Activated naive CD4-positive, alpha-beta T cell treated with anti-CD3 and anti-CD28 coated beads, Interleukin-2, amount 10 ng/mL, durations not matched to agents 7 days and 5 days (primary cell): ENCODE data around the gene NAE1.
"Not testable (repeated sequence)": the region's sequence is repeated elsewhere in the genome, so short reads cannot be mapped to it uniquely, and the experiment has no call there.

Experiments used
- CTCF ChIA-PET: fragments of 350-600 bp; sonication (Branson Sonifier 250); formaldehyde crosslinking; loops from one replicate; lab custom pipeline; 2021; ENCODE audit warnings: antibody characterized with exemption; lab: Charles Lee
- DNase-seq: peaks from one replicate; pipeline ENCODE4 v3.0.0-alpha.2; 2020
- H3K27ac Mint-ChIP-seq: one replicate; pipeline ENCODE4 v1.8.0; 2021; ENCODE audit warnings: mild to moderate bottlenecking, moderate library complexity, mixed read lengths
- H3K27me3 Mint-ChIP-seq: one replicate; pipeline ENCODE4 v1.8.0; 2021; ENCODE audit warnings: mild to moderate bottlenecking, mixed read lengths
- H3K36me3 Mint-ChIP-seq: one replicate; pipeline ENCODE4 v1.8.0; 2021; ENCODE audit warnings: mixed read lengths
- H3K4me1 Mint-ChIP-seq: one replicate; pipeline ENCODE4 v1.8.0; 2021; ENCODE audit warnings: mixed read lengths
- H3K4me3 Mint-ChIP-seq: one replicate; pipeline ENCODE4 v1.8.0; 2021; ENCODE audit warnings: mild to moderate bottlenecking, moderate library complexity, mixed read lengths
- H3K9me3 Mint-ChIP-seq: one replicate; pipeline ENCODE4 v1.8.0; 2021; ENCODE audit warnings: mixed read lengths

Gene NAE1

DNA sequence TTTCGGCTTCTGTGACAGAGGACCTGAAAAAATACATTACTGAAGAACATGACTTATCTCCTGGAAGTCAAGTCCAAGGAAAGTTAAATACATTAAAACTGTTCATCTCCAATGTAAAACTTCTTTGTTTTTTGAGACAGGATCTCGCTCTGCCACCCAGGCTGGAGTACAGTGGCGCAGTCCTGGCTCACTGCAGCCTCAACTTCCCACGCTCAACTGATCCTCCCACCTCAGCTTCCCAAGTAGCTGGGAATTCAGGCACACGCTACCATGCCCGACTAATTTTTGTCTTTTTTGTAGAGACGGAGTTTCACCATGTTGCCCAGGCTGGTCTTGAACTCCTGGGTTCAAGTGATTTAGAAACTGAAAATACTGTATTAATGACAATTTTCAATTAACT lies 19.7 kb downstream of the NAE1 start:
- CTCF ChIA-PET = interaction anchor here (1.8 kb wide), 1 partner anchor 20 kb away, joined by 9 read pairs; the partner anchor contains the start of gene NAE1
- peaks cover 46% of the 10 kb centered on the region for H3K36me3 Mint-ChIP-seq
- no peak for DNase-seq
- H3K9me3 Mint-ChIP-seq = no peaks in the 10 kb centered on the region
- no peaks in the 10 kb centered on the region for H3K4me1 Mint-ChIP-seq
- H3K27me3 Mint-ChIP-seq = no peaks in the 10 kb centered on the region
- no peak overlapping the region for H3K27ac Mint-ChIP-seq
- no peak overlapping the region for H3K4me3 Mint-ChIP-seq

DNA sequence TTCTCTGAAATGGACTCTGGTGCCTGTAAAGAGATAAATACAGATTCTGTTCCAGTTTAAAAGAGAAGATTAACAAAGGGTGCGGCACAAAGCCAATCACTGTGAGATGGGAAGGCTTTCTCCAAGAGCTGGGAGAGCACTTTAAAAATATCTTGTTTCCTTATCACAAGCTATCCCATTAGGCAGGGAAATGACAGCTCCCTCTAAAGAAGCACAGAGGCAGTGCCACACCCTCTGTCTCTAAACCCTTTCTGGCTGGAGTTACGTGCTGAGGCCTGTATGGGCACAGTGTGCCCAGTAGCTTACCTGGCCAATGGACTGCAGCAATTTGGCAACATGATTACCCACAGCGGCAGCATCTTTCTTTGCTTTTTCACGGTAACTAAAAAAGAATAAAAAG lies 20.4 kb downstream of the NAE1 start:
- H3K4me3 Mint-ChIP-seq = no peak overlapping the region
- DNase-seq = no peak

DNA sequence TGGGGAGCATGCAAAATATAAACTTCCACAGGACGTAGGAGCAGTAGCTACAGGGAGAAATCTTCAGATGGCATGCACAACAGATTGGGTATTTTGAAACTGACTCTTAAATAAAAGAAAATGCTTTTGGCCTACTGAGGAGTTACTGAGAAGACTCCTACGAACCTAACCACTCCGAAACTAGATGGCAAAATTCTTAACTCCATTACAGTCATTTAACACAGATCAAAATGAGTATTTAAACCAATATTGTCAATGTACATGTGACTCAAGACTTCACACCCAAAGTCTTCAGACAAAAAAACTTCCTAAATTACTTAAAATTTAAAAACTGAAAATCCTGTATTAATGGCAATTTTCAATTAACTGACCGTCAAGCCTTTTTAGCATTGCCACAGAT lies 21.0 kb downstream of the NAE1 start:
- Mint-ChIP-seq H3K27me3 (no peaks in the 10 kb centered on the region), H3K36me3 (peaks cover 45% of the 10 kb centered on the region), H3K4me1 (no peaks in the 10 kb centered on the region), H3K27ac (no peak overlapping the region), H3K4me3 (no peak overlapping the region), H3K9me3 (no peaks in the 10 kb centered on the region)
- no peak for DNase-seq
- CTCF ChIA-PET = interaction anchor here (1.8 kb wide), 1 partner anchor 21 kb away, joined by 9 read pairs; the partner anchor contains the start of gene NAE1

More for the DNA sequence above, 20.4 kb downstream of the NAE1 start:
- H3K27ac Mint-ChIP-seq = no peak overlapping the region
- H3K36me3 Mint-ChIP-seq = peaks cover 47% of the 10 kb centered on the region
- CTCF ChIA-PET = interaction anchor here (1.8 kb wide), 1 partner anchor 20 kb away, joined by 9 read pairs; the partner anchor contains the start of gene NAE1
- no peaks in the 10 kb centered on the region for H3K4me1 Mint-ChIP-seq
- no peaks in the 10 kb centered on the region for H3K27me3 Mint-ChIP-seq
- H3K9me3 Mint-ChIP-seq = no peaks in the 10 kb centered on the region

DNA sequence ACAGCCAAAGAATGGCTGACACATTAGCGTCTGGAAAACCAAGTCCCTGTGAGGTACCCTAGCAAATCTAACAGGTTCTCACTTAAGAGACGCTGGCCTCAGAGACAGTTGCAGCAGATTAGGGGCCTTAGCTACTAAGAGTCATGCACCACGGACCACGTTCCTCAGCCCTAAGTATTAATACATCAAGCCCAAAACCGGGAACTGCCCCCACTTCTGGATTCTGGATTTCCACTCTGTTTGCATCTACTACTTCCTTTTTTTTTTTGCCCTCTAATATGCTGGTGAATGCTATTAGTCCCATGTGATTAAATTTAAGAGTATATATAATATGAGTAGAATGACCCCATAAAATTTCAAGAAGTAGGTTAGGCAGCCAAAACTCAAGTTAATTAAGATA lies 28.6 kb downstream of the NAE1 start:
- H3K9me3 Mint-ChIP-seq = no peaks in the 10 kb centered on the region
- H3K27me3 Mint-ChIP-seq = no peaks in the 10 kb centered on the region
- H3K4me3 Mint-ChIP-seq = no peak overlapping the region
- no peaks in the 10 kb centered on the region for H3K4me1 Mint-ChIP-seq
- peaks cover 25% of the 10 kb centered on the region for H3K36me3 Mint-ChIP-seq
- no peak overlapping the region for H3K27ac Mint-ChIP-seq
- CTCF ChIA-PET = no interaction called here
- DNase-seq = no peak

DNA sequence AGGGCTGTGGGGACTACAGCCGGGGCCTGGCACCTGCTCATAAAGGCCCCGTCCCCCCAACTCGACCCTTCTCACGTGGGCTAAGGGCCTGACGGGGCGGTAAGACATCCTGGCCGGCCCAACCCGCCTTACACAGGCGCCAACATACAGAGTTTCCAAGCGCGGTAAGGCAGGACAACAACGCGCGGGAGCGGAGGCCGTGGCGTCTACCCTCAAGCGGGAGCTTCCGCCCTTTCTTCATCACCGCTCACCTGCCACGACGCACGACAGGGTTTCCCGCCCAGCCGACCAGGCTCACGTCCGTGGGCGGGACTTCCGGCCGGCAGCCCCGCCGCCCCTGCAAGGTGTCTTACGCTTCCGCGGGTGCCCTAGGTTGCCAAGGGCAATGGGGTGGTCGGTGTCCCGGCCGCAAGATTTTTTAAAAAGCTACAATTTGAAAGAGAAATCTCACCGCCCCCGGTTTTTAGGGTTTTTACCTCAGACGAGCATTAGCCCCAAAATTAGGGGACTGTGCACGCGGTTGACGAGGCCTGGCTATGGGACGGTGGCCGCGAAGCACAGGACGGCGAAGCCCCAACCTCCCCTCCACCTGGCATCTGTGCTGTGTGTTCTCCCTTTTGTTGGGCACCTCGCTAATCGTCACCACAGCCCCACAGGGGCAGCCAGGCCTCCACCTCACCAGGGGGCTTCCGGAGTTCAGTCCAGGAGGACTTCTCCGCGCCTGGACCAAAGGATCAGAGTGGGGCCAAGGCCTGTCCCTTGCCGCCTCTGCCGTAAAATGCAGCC lies 29.3 kb downstream of the NAE1 start, which contains the start of gene TERB1:
TERB1 (minus strand) TSS at position 265 of the 786 bp plus-strand sequence. CDS start 4,786 bp downstream, outside the sequence.
- H3K4me1 Mint-ChIP-seq = no peaks in the 10 kb centered on the region
- no peak for DNase-seq
- peaks cover 20% of the 10 kb centered on the region for H3K36me3 Mint-ChIP-seq
- no peaks in the 10 kb centered on the region for H3K9me3 Mint-ChIP-seq
- no peak within 1 kb of the TSS for H3K4me3 Mint-ChIP-seq
- CTCF ChIA-PET = no interaction called here
- H3K27me3 Mint-ChIP-seq = no peaks in the 10 kb centered on the region
- H3K27ac Mint-ChIP-seq = no peak within 1 kb of the TSS

DNA sequence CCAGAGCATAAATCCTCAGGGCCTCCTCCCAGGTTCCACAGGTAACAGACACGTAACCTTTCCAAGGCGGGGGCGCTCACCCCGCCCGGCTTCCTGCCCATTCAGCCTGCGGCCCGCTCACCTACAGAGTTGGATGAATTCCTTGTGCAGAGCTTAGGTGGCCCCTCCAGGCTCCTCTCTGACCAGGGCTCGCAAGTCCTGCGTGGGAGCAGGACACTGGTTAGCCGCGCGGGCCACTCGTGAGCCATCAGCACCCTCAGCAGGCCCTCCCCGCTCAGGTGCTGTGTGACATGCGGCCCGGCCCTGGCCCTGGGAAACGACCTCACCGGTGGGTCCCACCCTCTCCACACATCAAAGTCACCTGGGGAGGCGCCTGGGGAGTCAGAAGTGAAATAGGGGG lies 29.9 kb downstream of the NAE1 start:
- Mint-ChIP-seq H3K36me3 (peaks cover 20% of the 10 kb centered on the region), H3K4me1 (no peaks in the 10 kb centered on the region), H3K4me3 (no peak overlapping the region), H3K27ac (no peak overlapping the region), H3K27me3 (no peaks in the 10 kb centered on the region), H3K9me3 (no peaks in the 10 kb centered on the region)
- DNase-seq = no peak
- CTCF ChIA-PET = no interaction called here

DNA sequence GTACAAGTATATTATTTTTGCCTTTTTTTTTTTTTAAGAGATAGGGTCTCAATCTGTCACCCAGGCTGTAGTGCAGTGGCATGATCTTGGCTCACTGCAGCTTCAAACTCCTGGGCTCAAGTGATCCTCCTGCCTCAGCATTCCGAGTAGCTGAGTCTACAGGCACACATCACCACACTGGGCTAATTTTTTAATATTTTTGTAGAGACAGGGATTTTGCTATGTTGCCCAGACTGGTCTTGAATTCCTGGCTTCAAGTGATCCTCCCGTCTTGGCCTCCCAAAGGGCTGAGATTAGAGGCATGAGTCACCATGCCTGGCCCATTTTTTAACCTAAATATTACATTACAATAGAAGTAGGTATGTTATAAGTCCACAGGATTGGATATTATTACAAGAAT lies 32.6 kb downstream of the NAE1 start:
- DNase-seq = no peak
- peaks cover 2% of the 10 kb centered on the region for H3K36me3 Mint-ChIP-seq
- H3K4me1 Mint-ChIP-seq = no peaks in the 10 kb centered on the region
- H3K9me3 Mint-ChIP-seq = no peaks in the 10 kb centered on the region
- H3K4me3 Mint-ChIP-seq = no peak overlapping the region
- no peaks in the 10 kb centered on the region for H3K27me3 Mint-ChIP-seq
- CTCF ChIA-PET = no interaction called here
- H3K27ac Mint-ChIP-seq = no peak overlapping the region

DNA sequence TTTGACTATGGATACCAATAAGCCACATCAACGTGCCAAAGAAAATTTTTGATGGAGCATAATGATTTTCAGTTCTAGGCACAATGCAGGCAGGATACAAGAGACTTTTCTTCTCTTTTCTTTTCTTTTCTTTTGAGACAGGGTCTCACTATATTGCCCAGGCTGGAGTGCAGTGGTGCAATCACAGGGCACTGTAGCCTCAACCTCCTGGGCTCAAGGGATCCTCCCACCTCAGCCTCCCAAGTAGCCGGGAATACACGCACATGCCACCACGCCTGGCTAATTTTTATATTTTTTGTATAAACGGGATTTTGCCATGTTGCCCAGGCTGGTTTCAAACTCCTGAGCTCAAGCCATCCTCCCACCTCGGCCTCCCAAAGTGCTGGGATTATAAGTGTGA lies 36.8 kb downstream of the NAE1 start:
- H3K9me3 Mint-ChIP-seq, H3K27ac Mint-ChIP-seq, DNase-seq, H3K4me1 Mint-ChIP-seq, H3K36me3 Mint-ChIP-seq, CTCF ChIA-PET, H3K4me3 Mint-ChIP-seq, H3K27me3 Mint-ChIP-seq: not testable (repeated sequence)

DNA sequence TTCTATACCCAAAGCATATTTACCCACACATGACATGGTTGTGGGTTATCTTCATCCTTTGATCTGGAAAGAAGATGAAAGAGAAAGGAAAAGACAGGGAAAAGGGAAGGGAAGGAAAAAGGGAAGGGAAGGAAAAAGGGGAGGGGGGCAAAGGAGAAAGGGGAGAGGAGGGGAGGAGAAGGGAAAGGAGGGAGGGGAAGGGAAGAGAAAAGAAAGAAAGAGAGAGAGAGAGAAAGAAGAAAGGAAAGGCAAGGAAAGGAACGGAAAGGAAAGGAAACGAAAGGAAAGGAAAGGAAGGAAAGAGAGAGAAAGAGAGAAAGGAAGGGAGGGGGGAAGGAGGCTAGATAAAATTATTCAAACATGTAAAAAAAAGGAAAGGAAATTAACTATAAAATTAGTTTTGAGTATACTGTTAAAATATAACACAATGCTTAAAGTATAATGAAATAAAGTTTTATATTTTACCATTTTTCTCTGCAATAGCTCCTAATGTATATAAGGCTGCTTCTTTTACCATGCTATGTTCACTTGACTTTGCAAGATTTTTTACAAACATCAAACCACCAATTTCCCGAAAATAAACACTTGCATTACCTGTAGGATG lies 40.5 kb downstream of the NAE1 start:
- Mint-ChIP-seq H3K27me3 (peaks cover 10% of the 10 kb centered on the region), H3K4me3 (no peak overlapping the region), H3K4me1 (no peaks in the 10 kb centered on the region), H3K36me3 (no peaks in the 10 kb centered on the region), H3K27ac (no peak overlapping the region), H3K9me3 (no peaks in the 10 kb centered on the region)
- CTCF ChIA-PET = no interaction called here
- DNase-seq = no peak

DNA sequence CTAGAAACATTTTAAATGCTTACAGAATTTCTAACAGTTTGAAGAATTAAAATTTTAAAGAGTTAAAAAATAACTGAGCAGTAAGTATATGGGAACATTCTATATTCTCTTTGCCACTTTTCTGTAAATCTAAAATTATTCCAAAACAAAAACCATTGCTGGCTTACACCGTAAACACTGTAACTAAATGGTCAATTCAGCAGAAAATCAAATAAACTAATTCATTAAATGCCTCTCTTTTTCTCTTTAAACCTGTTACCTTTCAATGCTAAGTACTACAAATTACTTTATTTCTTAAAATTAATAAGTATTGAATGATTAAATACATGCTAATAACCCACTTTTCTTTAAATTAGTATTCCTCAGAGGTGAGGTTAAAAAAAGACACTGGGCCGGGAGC lies 43.3 kb downstream of the NAE1 start:
- Mint-ChIP-seq H3K27me3 (peaks cover 10% of the 10 kb centered on the region), H3K36me3 (no peaks in the 10 kb centered on the region), H3K27ac (no peak overlapping the region), H3K4me1 (no peaks in the 10 kb centered on the region), H3K4me3 (no peak overlapping the region), H3K9me3 (no peaks in the 10 kb centered on the region)
- CTCF ChIA-PET = no interaction called here
- no peak for DNase-seq

DNA sequence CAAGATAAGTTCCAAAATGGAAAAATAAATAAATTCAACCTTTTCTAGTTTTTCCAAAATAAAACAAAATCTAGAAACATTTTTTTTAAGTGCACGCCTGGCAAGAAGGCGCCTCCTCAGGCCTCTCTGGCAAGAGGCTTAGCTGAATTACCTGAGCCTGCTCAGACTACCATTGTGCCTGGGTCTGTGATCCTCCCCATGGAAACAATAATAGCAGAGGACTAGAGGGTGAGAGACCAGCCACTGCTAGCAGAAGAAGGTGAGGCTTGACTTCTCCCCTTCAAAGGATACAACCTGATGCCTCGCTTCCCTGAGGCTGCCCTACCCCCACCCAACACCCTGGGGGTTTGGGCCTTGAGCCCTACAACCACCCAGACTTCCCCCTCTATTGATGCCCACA lies 44.2 kb downstream of the NAE1 start:
- Mint-ChIP-seq H3K4me3 (no peak overlapping the region), H3K4me1 (no peaks in the 10 kb centered on the region), H3K27ac (no peak overlapping the region), H3K27me3 (peaks cover 9% of the 10 kb centered on the region), H3K36me3 (no peaks in the 10 kb centered on the region), H3K9me3 (no peaks in the 10 kb centered on the region)
- CTCF ChIA-PET = no interaction called here
- DNase-seq = no peak

DNA sequence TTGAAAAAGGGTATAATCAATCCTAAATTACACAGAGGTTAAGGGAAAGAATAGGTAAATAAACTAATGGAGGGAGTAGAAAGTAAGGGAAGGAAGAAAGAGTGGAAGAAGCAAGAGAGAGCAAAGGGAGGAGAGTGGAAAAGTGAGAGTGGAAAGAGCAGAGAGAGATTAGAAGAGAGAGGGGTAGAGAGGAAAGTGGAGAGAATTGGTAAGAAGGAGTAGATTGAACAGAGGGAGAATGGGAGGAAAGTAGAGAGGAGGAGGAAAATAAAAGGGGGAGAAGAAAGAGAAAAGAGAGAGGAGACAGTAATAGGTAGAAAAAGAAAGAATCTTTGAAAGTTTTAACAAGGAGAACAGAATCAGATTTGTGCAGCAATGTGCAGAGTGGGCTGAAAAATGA lies 54.3 kb downstream of the NAE1 start:
- DNase-seq = no peak
- no peaks in the 10 kb centered on the region for H3K9me3 Mint-ChIP-seq
- CTCF ChIA-PET = interaction anchor here (1.0 to 1.2 kb wide), 2 partner anchors 25 to 36 kb away, joined by 3 to 5 read pairs; partner anchors contain the start of gene DYNC1LI2
- H3K4me3 Mint-ChIP-seq = no peak overlapping the region
- no peaks in the 10 kb centered on the region for H3K36me3 Mint-ChIP-seq
- H3K27ac Mint-ChIP-seq = no peak overlapping the region
- no peaks in the 10 kb centered on the region for H3K27me3 Mint-ChIP-seq
- H3K4me1 Mint-ChIP-seq = no peaks in the 10 kb centered on the region

DNA sequence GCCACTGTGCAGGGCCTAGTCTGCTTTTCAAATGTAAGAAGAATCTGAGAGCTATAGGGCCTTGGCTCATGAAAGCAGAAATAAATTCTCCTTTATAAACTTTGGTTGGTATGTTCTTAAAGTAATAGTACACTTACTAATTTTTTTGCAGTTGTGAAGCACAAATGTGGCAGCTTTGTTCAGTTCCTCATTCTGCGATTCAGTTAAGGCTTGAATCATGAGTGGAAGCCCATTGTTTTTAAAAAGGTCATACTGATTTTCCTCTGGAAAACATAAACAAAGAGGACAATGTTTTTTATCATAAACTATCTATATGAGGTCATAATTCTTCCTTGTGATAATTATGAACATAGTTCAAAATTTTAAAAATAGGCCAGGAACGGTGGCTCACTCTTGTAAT lies 55.8 kb downstream of the NAE1 start:
- Mint-ChIP-seq H3K4me3 (no peak overlapping the region), H3K4me1 (no peaks in the 10 kb centered on the region), H3K27me3 (no peaks in the 10 kb centered on the region), H3K9me3 (no peaks in the 10 kb centered on the region), H3K27ac (no peak overlapping the region), H3K36me3 (no peaks in the 10 kb centered on the region)
- DNase-seq = no peak
- CTCF ChIA-PET = no interaction called here

DNA sequence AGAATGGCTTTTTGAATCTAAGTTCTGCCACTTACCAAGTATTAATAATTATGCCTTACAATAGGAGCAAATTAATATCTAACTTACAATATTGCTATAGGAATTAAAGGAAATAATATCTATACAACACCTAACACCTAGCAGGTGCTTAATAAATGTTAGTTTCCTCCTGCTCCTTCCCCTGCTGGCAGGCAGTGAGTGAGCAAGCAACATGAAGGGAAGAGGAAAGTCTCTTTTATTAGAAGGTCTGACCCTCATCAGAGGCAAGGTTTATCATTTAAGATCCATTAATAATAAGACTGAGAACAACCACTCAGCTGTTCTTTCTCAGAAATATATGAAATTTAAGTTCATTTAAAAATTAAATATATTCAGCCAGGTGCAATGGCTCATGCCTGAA lies 72.7 kb downstream of the NAE1 start:
- Mint-ChIP-seq H3K27me3 (peaks cover 35% of the 10 kb centered on the region), H3K9me3 (no peaks in the 10 kb centered on the region), H3K36me3 (no peaks in the 10 kb centered on the region), H3K4me3 (no peak overlapping the region), H3K27ac (no peak overlapping the region), H3K4me1 (no peaks in the 10 kb centered on the region)
- CTCF ChIA-PET = no interaction called here
- no peak for DNase-seq

DNA sequence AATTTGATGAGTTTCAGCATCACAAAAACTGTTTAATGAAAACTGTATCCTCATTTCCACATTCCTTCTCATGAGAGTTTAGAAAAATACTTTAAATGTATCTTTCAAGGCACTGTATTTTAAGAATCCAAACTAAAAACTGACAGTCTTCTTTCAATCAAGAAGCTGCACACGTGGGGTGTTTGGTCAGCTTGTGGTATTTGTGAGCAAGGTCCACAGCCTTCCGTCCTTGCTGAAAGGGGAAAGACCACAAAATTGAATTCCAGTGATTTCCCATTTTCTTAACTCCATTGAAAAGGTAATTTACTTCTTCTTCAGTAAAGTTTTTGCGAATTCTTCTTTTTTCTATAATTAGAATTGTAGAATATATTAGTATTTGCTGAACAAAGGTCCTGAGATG lies 76.0 kb downstream of the NAE1 start:
- H3K36me3 Mint-ChIP-seq = peaks cover 6% of the 10 kb centered on the region
- H3K27ac Mint-ChIP-seq = no peak overlapping the region
- H3K27me3 Mint-ChIP-seq = peaks cover 33% of the 10 kb centered on the region
- H3K4me3 Mint-ChIP-seq = no peak overlapping the region
- H3K9me3 Mint-ChIP-seq = no peaks in the 10 kb centered on the region
- CTCF ChIA-PET = interaction anchor here (1.0 to 5.3 kb wide), 4 partner anchors 15 to 113 kb away, joined by 3 to 51 read pairs (median 4); partner anchors contain the start of gene NAE1
- peaks cover 20% of the 10 kb centered on the region for H3K4me1 Mint-ChIP-seq
- no peak for DNase-seq
